GM12875 (cell line): ENCODE measurements around the gene CD33.

ENCODE experiments used
- H3K4me3 ChIP-seq: one replicate; pipeline ENCODE4 v1.5.1; 2011; ENCODE audit warnings: low read depth, low read length, control low read depth
- TF ChIP-seq, protein P1 (sequence below): IDR thresholded peaks from 2 replicates; pipeline ENCODE4 v1.5.1; 2011; ENCODE audit warnings: low read depth, mild to moderate bottlenecking, control low read depth, inconsistent platforms, low read length, moderate library complexity, borderline replicate concordance; ENCODE audit not compliant: insufficient read depth

The CD33 gene

GRCh38 chr19:51226067-51226466 is 1.2 kb downstream of the CD33 start:
- TF ChIP-seq, protein P1, sequence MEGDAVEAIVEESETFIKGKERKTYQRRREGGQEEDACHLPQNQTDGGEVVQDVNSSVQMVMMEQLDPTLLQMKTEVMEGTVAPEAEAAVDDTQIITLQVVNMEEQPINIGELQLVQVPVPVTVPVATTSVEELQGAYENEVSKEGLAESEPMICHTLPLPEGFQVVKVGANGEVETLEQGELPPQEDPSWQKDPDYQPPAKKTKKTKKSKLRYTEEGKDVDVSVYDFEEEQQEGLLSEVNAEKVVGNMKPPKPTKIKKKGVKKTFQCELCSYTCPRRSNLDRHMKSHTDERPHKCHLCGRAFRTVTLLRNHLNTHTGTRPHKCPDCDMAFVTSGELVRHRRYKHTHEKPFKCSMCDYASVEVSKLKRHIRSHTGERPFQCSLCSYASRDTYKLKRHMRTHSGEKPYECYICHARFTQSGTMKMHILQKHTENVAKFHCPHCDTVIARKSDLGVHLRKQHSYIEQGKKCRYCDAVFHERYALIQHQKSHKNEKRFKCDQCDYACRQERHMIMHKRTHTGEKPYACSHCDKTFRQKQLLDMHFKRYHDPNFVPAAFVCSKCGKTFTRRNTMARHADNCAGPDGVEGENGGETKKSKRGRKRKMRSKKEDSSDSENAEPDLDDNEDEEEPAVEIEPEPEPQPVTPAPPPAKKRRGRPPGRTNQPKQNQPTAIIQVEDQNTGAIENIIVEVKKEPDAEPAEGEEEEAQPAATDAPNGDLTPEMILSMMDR = no peak
- H3K4me3 ChIP-seq = no peak overlapping the region

- TF ChIP-seq, protein P1 = no peak
- no peak overlapping the region for H3K4me3 ChIP-seq
These were observed 2.4 kb downstream of the CD33 start for GRCh38 chr19:51227326-51227725.

DNA sequence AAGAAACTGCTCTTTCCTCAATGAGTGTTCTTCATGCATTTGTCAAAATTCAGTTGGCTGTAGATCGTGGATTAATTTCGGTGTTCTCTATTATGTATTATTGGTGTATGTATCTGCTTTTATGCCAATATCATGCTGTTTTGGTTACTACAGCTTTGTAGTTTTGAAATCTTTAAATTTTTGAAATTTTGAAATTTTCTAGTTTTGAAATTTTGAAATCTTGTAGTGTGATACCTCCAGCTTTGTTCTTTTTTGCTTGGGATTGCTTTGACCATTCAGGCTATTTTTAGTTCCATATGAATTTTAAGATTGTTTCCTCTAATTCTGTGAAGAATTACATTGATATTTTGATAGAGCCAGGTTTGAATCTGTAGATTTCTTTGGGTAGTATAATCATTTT is 3.1 kb downstream of the CD33 start:
- H3K4me3 ChIP-seq = no peak overlapping the region
- TF ChIP-seq, protein P1 = no peak

GRCh38 chr19:51240866-51241265 is 16.0 kb downstream of the CD33 start:
- TF ChIP-seq, protein P1 = no peak
- H3K4me3 ChIP-seq = no peak overlapping the region

DNA sequence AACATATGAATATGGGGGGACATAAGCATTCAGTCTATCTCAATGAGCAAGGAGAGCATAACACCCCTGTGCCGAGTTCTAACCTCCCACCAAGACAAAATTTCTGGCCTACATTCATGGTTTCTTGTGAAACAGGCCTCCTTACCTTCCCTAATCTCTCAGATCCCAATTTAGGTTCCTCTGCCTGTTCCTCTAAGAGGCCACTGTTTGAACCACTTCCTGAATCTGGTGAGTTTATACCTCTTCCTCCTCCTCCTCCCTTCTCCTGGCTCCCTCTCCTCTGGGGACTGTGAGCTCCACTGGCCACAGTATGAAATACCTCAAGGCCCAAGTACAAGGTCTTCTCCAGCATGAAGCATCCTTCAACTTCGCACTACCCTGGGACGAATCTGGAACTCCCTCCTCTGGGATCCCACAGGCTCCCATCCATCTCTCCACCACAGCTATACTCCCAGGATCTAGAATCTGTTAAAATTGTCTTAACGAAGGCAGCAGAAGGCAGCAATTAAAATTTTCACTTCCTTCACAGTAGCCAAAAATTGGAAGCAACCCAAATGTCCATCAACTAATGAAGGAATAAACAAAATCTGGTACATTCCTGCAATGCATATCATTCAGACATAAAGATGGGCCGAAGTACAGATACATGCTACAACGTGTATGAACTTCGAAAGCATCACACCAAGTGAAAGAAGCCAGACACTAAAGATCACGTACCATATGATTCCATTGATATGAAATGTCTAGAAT is 18.2 kb downstream of the CD33 start:
- no peak overlapping the region for H3K4me3 ChIP-seq
- TF ChIP-seq, protein P1 = no peak

DNA sequence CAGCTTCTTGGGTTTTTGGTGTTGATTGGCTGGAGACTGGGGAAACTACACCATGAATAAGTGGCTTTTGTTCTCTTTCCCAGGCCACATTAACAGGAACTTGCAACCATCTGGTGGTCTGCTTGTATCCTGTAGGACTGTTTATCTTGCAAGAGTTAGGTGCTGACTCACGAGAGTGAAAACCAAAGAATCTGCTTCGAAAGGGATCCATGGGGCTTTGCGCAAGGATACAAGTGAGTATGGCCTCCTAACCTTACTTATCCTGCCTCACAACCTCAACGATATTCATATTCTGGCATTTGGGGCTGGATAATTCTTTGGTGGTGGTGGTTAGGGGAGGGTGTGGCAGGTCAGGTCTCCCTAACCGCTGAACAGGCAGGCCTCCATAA is 21.3 kb downstream of the CD33 start:
- no peak overlapping the region for H3K4me3 ChIP-seq
- TF ChIP-seq, protein P1 = no peak

GRCh38 chr19:51247972-51248590 is 23.2 kb downstream of the CD33 start:
- TF ChIP-seq, protein P1 = no peak

More at GRCh38 chr19:51247972-51248590, 23.2 kb downstream of the CD33 start:
- no peak overlapping the region for H3K4me3 ChIP-seq
